Activated CD4-positive, alpha-beta T cell treated with anti-CD3 and anti-CD28 coated beads, Interleukin-2, amount 10 ng/mL, durations not matched to agents 24 days and 14 days (primary cell): ENCODE results near the gene SLC2A4RG. TPM values are rescaled to one million over a fixed set of nuclear protein-coding genes. Genes with fewer than 3 reads are reported as not detected.
"Not testable (repeated sequence)": the region's sequence is repeated elsewhere in the genome, so short reads cannot be mapped to it uniquely, and the experiment has no call there.

ENCODE experiments used
- DNase-seq: peaks from one replicate; pipeline ENCODE4 v3.0.0; 2022
- H3K27ac Mint-ChIP-seq: one replicate; pipeline ENCODE4 v1.8.0; 2022; ENCODE audit warnings: mild to moderate bottlenecking, mixed read lengths
- H3K27me3 Mint-ChIP-seq: one replicate; pipeline ENCODE4 v1.8.0; 2022; ENCODE audit warnings: mixed read lengths
- H3K36me3 Mint-ChIP-seq: one replicate; pipeline ENCODE4 v1.8.0; 2022; ENCODE audit warnings: low read depth, mild to moderate bottlenecking, mixed read lengths
- H3K4me1 Mint-ChIP-seq: one replicate; pipeline ENCODE4 v1.8.0; 2021; ENCODE audit warnings: mixed read lengths
- H3K4me3 Mint-ChIP-seq: one replicate; pipeline ENCODE4 v1.8.0; 2022; ENCODE audit warnings: mild to moderate bottlenecking, moderate library complexity, mixed read lengths
- H3K9me3 Mint-ChIP-seq: one replicate; pipeline ENCODE4 v1.8.0; 2021; ENCODE audit warnings: mixed read lengths
- intact Hi-C: fragments of 100-400 bp; cut with micrococcal nuclease; formaldehyde crosslinking; loops from one replicate; pipeline ENCODE4 v1.15.1; 2023
- total RNA-seq: library from RNA; stranded (reverse); gene quantifications from 2 replicates; pipeline ENCODE4 v1.2.3, GENCODE V29; 2022

The SLC2A4RG gene
- total RNA-seq, 1 donor from 2014 or later, result 41.0 TPM

DNA sequence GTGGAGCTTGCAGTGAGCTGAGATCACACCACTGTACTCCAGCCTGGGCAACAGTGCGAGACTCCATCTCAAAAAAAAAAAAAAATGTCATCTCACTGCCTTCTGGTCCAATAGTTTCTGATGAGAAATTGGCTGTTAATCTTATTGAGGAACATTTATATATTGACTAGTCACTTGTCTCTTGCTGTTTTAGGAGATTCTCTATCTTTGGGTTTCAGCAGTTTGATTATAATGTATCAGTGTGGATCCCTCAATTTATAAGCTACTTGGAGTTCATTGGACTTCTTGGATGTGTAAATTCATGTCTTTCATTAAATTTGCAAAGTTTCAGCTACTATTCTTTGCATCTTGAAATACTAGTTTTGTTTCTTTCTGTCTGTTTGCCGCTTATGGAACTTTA lies 20.6 kb upstream of the SLC2A4RG start:
- peaks cover 75% of the 10 kb centered on the region for H3K36me3 Mint-ChIP-seq
- intact Hi-C loops, result no loop called here
- DNase-seq, result no peak
- no peak overlapping the region for H3K4me3 Mint-ChIP-seq
- H3K27ac Mint-ChIP-seq, result no peak overlapping the region
- H3K4me1 Mint-ChIP-seq, result peaks cover 16% of the 10 kb centered on the region
- H3K9me3 Mint-ChIP-seq, result peaks cover 14% of the 10 kb centered on the region
- H3K27me3 Mint-ChIP-seq, result no peaks in the 10 kb centered on the region

DNA sequence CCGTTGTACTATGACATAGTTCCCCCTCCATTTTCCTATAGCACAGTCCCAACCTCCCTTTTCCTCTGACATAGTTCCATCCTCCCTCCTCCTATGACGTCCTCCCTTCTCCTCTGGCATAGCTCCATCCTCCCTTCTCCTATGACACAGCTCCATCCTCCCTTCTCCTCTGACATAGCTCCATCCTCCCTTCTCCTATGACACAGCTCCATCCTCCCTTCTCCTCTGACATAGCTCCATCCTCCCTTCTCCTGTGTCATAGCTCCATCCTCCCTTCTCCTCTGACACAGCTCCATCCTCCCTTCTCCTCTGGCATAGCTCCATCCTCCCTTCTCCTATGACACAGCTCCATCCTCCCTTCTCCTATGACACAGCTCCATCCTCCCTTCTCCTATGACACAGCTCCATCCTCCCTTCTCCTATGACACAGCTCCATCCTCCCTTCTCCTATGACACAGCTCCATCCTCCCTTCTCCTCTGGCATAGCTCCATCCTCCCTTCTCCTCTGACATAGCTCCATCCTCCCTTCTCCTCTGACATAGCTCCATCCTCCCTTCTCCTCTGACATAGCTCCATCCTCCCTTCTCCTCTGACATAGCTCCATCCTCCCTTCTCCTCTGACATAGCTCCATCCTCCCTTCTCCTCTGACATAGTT lies 16.5 kb upstream of the SLC2A4RG start:
- H3K9me3 Mint-ChIP-seq, result peaks cover 13% of the 10 kb centered on the region
- DNase-seq, H3K27me3 Mint-ChIP-seq, H3K4me3 Mint-ChIP-seq, intact Hi-C loops, H3K27ac Mint-ChIP-seq: not testable (repeated sequence)
- H3K36me3 Mint-ChIP-seq, result peaks cover 65% of the 10 kb centered on the region
- H3K4me1 Mint-ChIP-seq, result peaks cover 23% of the 10 kb centered on the region

DNA sequence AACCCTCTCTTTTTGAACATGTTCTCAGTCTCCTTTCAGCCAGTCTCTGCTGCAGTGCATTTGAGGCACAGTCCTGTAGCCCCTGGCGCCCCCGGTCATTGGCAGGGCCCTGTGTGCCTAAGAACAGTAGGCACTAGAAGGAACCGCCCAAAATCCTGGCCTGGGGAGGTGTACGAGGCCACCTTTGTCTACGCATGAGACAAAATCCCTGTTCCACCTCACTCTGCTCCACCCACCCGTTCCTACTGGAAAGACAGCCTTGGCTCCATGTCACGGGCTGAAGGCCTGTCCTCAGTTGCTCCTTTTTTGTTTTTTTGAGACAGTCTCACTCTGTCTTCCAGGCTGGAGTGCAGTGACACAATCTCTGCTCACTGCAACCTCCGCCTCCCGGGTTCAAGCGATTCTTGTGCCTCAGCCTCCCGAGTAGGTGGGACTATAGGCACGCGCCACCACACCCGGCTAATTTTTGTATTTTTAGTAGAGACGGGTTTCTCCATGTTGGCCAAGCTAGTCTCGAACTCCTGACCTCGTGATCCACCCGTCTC lies 9.3 kb upstream of the SLC2A4RG start:
- not testable (repeated sequence) for H3K4me3 Mint-ChIP-seq, H3K9me3 Mint-ChIP-seq, H3K27me3 Mint-ChIP-seq, H3K27ac Mint-ChIP-seq
- peaks cover 42% of the 10 kb centered on the region for H3K36me3 Mint-ChIP-seq
- intact Hi-C loops, result loop anchor here (1.0 to 10.0 kb wide), 3 partner anchors 23 to 245 kb away; partner anchors contain the start of genes ARFRP1 and SAMD10
- peak; percentile 65 for DNase-seq
- peaks cover 33% of the 10 kb centered on the region for H3K4me1 Mint-ChIP-seq

DNA sequence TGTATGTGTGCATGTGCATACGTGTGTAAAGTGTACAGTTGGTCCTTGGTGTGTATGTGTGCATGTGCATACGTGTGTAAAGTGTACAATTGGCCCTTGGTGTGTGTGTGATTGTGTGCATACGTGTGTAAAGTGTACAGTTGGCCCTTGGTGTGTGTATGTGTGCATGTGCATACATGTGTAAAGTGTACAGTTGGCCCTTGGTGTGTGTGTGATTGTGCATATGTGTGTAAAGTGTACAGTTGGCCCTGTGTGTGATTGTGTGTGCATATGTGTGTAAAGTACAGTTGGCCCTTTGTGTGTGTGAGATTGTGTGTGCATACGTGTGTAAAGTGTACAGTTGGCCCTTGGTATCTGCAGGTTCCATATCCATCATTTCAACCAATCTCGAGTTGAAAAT lies 8.2 kb upstream of the SLC2A4RG start:
- intact Hi-C loops, result loop anchor here (5.0 to 10.0 kb wide), 2 partner anchors 94 to 243 kb away; partner anchors contain the start of gene SAMD10
- peaks cover 41% of the 10 kb centered on the region for H3K36me3 Mint-ChIP-seq
- no peak overlapping the region for H3K27ac Mint-ChIP-seq
- peaks cover 36% of the 10 kb centered on the region for H3K4me1 Mint-ChIP-seq
- H3K9me3 Mint-ChIP-seq, result peaks cover 3% of the 10 kb centered on the region
- no peaks in the 10 kb centered on the region for H3K27me3 Mint-ChIP-seq
- DNase-seq, result no peak
- no peak overlapping the region for H3K4me3 Mint-ChIP-seq

DNA sequence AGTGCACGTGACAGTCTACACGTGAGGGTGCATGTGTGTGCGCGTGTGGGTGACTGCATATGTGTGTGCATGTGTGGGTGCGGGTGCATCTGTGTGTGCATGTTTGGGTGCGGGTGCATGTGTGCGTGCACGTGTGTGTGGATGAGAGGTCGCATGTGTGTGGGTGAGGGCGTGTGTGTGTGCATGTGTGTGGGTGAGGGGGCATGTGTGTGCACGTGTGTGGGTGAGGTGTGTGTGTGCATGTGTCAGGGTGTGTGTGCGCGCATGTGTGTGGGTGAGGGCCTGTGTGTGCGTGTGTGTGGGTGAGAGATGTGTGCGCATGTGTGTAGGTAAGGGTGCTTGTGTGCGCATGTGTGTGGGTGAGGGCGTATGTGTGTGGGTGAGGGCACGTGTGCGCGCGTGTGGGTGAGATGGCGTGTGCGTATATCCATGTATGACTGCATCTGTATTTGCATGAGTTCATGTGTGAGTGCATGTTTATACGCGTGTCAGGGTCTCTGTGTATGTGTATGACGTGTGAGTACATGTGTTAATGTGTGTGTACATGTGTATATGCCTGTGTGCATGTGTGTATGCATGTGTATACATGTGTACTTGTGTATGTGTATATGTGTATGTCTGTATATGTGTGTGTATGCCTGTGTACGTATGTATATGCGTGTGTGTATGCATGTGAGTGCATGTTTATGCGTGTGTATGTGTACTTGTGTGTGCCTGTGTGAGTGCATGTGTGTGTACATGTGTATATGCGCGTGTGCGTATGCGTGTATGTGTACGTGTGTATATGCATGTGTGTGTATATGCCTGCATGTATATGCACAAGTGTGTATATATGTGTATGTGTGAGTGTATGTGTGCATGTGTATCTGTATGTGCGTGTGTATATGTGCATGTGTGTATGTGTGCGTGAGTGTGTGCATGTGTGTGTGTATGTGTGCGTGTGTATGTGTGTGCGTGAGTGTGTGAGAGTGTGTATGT lies 7.2 kb upstream of the SLC2A4RG start:
- Mint-ChIP-seq H3K27ac (no peak overlapping the region), H3K9me3 (no peaks in the 10 kb centered on the region), H3K36me3 (peaks cover 36% of the 10 kb centered on the region), H3K27me3 (no peaks in the 10 kb centered on the region), H3K4me1 (peaks cover 35% of the 10 kb centered on the region), H3K4me3 (no peak overlapping the region)
- DNase-seq, result no peak
- intact Hi-C loops, result loop anchor here (5.0 to 10.0 kb wide), 2 partner anchors 95 to 242 kb away; partner anchors contain the start of gene SAMD10

DNA sequence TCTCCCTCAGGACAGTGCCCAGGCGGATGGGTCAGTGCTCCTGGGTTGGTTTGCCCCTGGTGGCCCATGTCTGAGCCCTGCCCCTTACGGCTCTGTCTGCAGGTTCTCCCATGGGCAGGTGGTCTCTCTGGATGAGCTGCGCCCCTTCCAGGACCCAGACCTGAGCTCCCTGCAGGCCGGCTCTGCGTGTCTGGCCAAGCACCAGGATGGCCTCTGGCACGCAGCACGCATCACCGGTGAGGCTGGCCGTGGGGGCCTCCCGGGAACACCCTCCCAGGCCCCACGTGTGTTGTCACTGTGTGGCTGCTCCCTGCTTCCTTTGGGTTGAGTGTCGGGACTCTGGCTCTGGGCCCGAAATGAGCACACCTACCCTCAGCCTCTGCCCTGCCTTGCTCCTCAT lies 6.5 kb upstream of the SLC2A4RG start:
- H3K4me3 Mint-ChIP-seq, result no peak overlapping the region
- intact Hi-C loops, result loop anchor here (5.0 to 10.0 kb wide), 2 partner anchors 96 to 242 kb away; partner anchors contain the start of gene SAMD10
- H3K27me3 Mint-ChIP-seq, result no peaks in the 10 kb centered on the region
- no peak overlapping the region for H3K27ac Mint-ChIP-seq
- peaks cover 30% of the 10 kb centered on the region for H3K4me1 Mint-ChIP-seq
- DNase-seq, result no peak
- no peaks in the 10 kb centered on the region for H3K9me3 Mint-ChIP-seq
- H3K36me3 Mint-ChIP-seq, result peaks cover 32% of the 10 kb centered on the region

DNA sequence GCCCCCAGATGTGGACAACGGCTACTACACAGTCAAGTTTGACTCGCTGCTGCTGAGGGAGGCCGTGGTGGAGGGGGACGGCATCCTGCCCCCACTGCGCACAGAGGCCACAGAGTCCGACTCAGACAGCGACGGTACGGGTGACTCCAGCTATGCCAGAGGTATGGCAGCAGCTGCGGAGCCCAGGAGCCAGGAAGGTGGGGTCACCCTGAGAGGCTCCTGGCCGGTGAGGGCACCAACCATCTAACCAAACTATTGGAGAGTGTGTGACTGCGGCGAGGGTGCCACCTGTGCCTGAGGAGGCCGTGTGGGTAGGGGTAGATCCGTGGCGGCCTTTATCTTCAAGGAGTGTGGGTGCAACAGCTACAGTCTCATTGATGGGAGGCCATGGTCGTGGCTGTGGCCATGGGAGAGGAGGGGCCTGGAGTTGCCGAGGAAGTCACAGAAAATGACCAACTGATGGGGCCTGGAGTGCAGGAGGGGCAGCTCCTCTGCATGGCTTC lies 5.9 kb upstream of the SLC2A4RG start:
- Mint-ChIP-seq H3K9me3 (no peaks in the 10 kb centered on the region), H3K4me3 (peak overlapping the region; percentile 20), H3K4me1 (peaks cover 28% of the 10 kb centered on the region), H3K36me3 (peaks cover 27% of the 10 kb centered on the region), H3K27me3 (no peaks in the 10 kb centered on the region), H3K27ac (peak overlapping the region; percentile 62)
- intact Hi-C loops, result loop anchor here (5.0 to 10.0 kb wide), 2 partner anchors 96 to 241 kb away; partner anchors contain the start of gene SAMD10
- peak; percentile 59 for DNase-seq

DNA sequence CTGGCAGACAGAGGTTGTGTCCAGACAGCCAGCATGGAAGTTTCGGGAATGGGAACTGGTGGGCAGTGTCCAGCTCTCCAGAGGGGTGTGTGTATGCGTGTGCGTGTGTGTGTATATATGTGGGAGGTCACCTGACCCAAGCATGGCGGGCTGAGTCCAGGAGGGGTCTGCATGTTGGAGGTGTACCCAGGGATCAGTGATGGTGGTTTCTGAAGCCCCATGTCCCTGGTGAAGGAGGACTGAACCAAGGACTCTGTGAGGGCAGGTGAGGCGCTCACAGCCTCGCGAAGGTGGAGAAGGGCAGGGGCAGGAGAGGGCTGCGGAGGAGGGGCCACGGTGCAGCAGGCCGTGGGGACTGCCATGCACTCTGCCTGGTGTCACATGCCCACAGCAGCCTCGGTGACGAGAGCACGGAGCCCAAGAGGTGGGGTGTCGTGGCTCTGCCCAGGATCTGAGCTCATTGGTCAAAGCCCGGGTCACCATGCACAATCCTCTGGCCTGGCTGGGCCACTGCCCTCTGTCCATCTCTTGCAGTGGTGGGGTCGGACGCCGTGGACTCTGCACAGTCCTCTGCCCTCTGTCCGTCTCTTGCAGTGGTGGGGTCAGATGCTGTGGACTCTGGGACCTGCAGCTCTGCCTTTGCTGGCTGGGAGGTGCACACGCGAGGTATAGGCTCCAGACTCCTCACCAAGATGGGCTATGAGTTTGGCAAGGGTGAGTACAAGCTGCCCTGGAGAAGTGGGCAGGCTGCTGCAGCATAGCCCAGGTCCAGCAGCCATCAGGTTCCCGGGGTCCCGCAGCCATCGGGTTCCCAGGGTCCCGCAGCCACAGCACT lies 5.2 kb upstream of the SLC2A4RG start:
- H3K36me3 Mint-ChIP-seq, result peaks cover 25% of the 10 kb centered on the region
- no peaks in the 10 kb centered on the region for H3K27me3 Mint-ChIP-seq
- H3K4me3 Mint-ChIP-seq, result peak overlapping the region; percentile 20
- DNase-seq, result no peak
- peaks cover 25% of the 10 kb centered on the region for H3K4me1 Mint-ChIP-seq
- intact Hi-C loops, result loop anchor here (5.0 to 10.0 kb wide), 2 partner anchors 97 to 240 kb away; partner anchors contain the start of gene SAMD10
- peak overlapping the region; percentile 62 for H3K27ac Mint-ChIP-seq
- no peaks in the 10 kb centered on the region for H3K9me3 Mint-ChIP-seq

DNA sequence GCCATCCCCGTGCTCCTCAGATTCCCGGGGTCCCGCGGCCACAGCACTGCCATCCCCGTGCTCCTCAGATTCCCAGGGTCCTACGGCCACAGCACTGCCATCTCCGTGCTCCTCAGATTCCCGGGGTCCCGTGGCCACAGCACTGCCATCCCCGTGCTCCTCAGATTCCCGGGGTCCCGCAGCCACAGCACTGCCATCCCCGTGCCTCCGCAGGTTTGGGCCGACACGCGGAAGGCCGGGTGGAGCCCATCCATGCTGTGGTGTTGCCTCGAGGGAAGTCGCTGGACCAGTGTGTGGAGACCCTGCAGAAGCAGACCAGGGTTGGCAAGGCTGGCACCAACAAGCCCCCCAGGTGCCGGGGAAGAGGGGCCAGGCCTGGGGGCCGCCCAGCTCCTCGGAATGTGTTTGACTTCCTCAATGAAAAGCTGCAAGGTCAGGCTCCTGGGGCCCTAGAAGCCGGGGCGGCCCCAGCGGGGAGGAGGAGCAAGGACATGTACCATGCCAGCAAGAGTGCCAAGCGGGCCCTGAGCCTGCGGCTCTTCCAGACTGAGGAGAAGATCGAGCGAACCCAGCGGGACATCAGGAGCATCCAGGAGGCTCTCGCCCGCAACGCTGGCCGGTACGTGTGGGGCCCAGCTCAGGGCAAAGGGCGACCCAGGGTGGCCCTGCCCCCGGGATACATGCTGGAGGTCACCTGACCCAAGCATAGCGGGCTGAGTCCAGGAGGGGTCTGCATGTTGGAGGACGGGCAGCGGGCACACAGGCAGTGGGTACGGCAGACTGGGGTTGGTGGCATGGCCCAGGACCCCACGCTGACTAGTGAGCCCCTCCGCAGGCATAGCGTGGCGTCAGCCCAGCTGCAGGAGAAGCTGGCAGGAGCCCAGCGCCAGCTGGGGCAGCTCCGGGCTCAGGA lies 4.4 kb upstream of the SLC2A4RG start:
- H3K27me3 Mint-ChIP-seq, result no peaks in the 10 kb centered on the region
- no peak overlapping the region for H3K4me3 Mint-ChIP-seq
- peaks cover 19% of the 10 kb centered on the region for H3K4me1 Mint-ChIP-seq
- intact Hi-C loops, result loop anchor here (5.0 to 10.0 kb wide), 2 partner anchors 98 to 240 kb away; partner anchors contain the start of gene SAMD10
- H3K27ac Mint-ChIP-seq, result no peak overlapping the region
- H3K36me3 Mint-ChIP-seq, result peaks cover 19% of the 10 kb centered on the region
- DNase-seq, result no peak
- H3K9me3 Mint-ChIP-seq, result no peaks in the 10 kb centered on the region

DNA sequence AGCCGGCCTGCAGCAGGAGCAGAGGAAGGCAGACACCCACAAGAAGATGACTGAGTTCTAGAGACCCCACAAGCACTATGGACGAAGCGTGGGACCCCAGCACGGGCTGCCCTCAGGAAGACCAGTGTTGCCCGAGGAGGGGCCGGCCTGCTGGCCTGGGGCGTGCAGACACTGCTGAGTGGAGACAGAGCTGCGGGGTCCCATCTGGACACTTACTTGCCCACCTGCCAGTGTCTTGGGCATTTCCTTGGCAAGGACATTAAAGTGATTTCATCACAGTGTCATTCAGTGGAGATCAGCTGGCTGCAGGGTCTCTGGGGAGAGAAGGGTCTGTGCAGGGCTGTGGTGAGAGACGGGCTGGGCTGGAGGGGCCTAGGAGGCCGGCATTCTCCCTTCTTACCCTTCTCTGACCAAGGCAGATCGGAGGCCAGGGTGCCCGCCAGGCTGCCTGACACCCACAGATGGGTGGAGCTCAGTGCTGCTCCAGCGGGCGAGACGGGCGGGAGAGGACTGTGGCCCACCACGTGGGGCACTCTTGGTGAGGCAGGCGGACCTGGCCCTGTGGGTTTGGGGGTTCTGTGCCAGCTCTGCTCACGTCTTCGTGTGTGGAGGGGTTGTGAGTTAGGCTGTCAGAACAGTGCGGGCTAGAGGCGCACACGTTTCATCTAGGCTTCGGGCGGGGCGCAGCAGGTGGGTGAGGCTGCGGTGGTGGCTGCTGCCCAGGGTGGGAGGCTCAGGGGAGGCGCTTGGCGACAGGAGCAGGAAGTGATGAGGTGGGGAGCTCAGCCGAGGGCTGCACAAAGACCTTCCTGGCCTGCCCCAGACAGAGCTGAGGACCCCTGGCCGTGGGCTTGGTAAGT lies 3.5 kb upstream of the SLC2A4RG start, which contains the start of gene LIME1:
Gene LIME1 (plus strand): TSS at position 806 of the 860 bp plus-strand sequence. CDS start 886 bp downstream, outside the sequence.
- H3K36me3 Mint-ChIP-seq, result peaks cover 17% of the 10 kb centered on the region
- no peaks in the 10 kb centered on the region for H3K27me3 Mint-ChIP-seq
- intact Hi-C loops, result loop anchor here (10.0 kb wide), 1 partner anchor 239 kb away; the partner anchor contains the start of gene SAMD10
- peaks cover 19% of the 10 kb centered on the region for H3K4me1 Mint-ChIP-seq
- peak within 1 kb of the TSS; percentile 81 for H3K4me3 Mint-ChIP-seq
- DNase-seq, result peak; percentile 90
- H3K9me3 Mint-ChIP-seq, result no peaks in the 10 kb centered on the region
- peak within 1 kb of the TSS; percentile 49 for H3K27ac Mint-ChIP-seq
